Ovary (tissue), 9 donors: Measurements from ENCODE around the gene MRPL58. TPM values are rescaled to one million over a fixed set of nuclear protein-coding genes. Genes with fewer than 3 reads are reported as not detected.

ENCODE experiments used
- DNase-seq, 5 donors: peaks; one replicate each; pipeline ENCODE4 v3.0.0-alpha.2; 2019 to 2020
- H3K27ac ChIP-seq, 2 donors: fragments of 200-600 bp; one replicate each; pipeline versions ENCODE4 v1.5.1 to v1.8.0; 2019 to 2022
- H3K27me3 ChIP-seq: fragments of 200-600 bp; one replicate; pipeline ENCODE4 v1.8.0; 2022
- H3K36me3 ChIP-seq: fragments of 200-600 bp; sonication (generic); one replicate; pipeline ENCODE4 v1.5.1; 2019
- H3K4me1 ChIP-seq: one replicate; pipeline ENCODE4 v1.8.1; 2013; ENCODE audit warnings: mild to moderate bottlenecking, moderate library complexity; ENCODE audit not compliant: insufficient read depth
- H3K4me3 ChIP-seq: fragments of 200-600 bp; sonication (generic); one replicate; pipeline ENCODE4 v1.5.1; 2017
- H3K9me3 ChIP-seq, 2 donors: fragments of 200-600 bp in 1 of 2; sonication (generic) in 1 of 2; one replicate each; pipeline versions ENCODE4 v1.5.1 to v1.8.1; 2013 to 2019; ENCODE audit warnings: mild to moderate bottlenecking in 1 of 2, moderate library complexity in 1 of 2
- EP300 ChIP-seq: sonication (generic); formaldehyde crosslinking; IDR thresholded peaks from one replicate; pipeline ENCODE4 v1.6.1; 2017; ENCODE audit warnings: antibody characterized with exemption
- POLR2A ChIP-seq: fragments of 450-650 bp; IDR thresholded peaks from one replicate; pipeline ENCODE4 v1.6.1; 2017; ENCODE audit warnings: antibody characterized with exemption, mild to moderate bottlenecking, moderate library complexity
- WGBS, 3 donors: extraction: QIAGEN DNeasy Blood & Tissue Kit in 1 of 3; methylation state at CpG; one replicate each; pipeline versions ENCODE4 v1.1.5 to v1.1.7; 2013 to 2017; 5-methylcytosine and 5-hydroxymethylcytosine counted together
- intact Hi-C, 4 donors: fragments of 100-400 bp; cut with DNase I; formaldehyde crosslinking; loops; one replicate each; pipeline versions ENCODE4 v1.11.0 to v1.15.1; 2022 to 2023
- polyA plus RNA-seq, 2 donors: library from polyadenylated mRNA; stranded (reverse); fragments of 200-250 nt in 1 of 2; fragments of 350-450 nt in 1 of 2; fragmentation: Illumina TruSeq in 1 of 2; extraction: RNeasy Lipid Tissue Mini Kit (QIAGEN cat#74804) in 1 of 2; gene quantifications; one replicate each; pipeline ENCODE4 v1.2.3, GENCODE V29; 2013 to 2014
- total RNA-seq, 7 donors: library from RNA; depleted of rRNA in 2 of 7; stranded (reverse); fragments of >200 nt in 2 of 7; fragmentation: NEBNext Ultra II Directional in 3 of 7; extraction: Animal tissue kit (Norgen Biotek cat#: 25700) in 3 of 7; gene quantifications; one replicate each; pipeline versions ENCODE4 v1.1.0 to v1.2.4, GENCODE V29; 2016 to 2023
- TF ChIP-seq, protein P1 (sequence below), 3 donors: fragments of 450-650 bp in 2 of 3; fragments of 200-600 bp in 1 of 3; IDR thresholded peaks; one replicate each; pipeline versions ENCODE4 v1.5.1 to v1.8.0; 2016 to 2022; ENCODE audit warnings: antibody characterized with exemption in 3 of 3, mild to moderate bottlenecking in 1 of 3
- donor health status: DM: no; HTN: no; CAD: no; lungs with moderate emphysema.
- donor health status: DM: no; HTN: no; CAD: no.
- donor health status: Bipolar disorder and iron deficiency.
- donor health status: DM: yes; HTN: yes; CAD: no.
- donor health status: DM: no; HTN: no; CAD: no.
- donor health status: DM: yes; HTN: yes; CAD: no.

The MRPL58 gene
- total and polyA plus RNA-seq, 9 donors = 17.9 to 40.6 (median 24.3) TPM

GRCh38 chr17:75061055-75061438 is 48.6 kb downstream of the MRPL58 start:
- 92 to 94% (median 92%) methylated on average over 10 of the region's 10 CpGs for WGBS, 3 donors
- Histone ChIP-seq H3K9me3 (no peaks in the 10 kb centered on the region), H3K4me1 (peaks cover 2% of the 10 kb centered on the region), H3K36me3 (no peaks in the 10 kb centered on the region), H3K4me3 (no peak overlapping the region), H3K27ac (peak overlapping the region in 1 of 2 donors; percentile 63), H3K27me3 (no peaks in the 10 kb centered on the region)
- TF ChIP-seq POLR2A (no peak), EP300 (no peak)
- TF ChIP-seq, protein P1, sequence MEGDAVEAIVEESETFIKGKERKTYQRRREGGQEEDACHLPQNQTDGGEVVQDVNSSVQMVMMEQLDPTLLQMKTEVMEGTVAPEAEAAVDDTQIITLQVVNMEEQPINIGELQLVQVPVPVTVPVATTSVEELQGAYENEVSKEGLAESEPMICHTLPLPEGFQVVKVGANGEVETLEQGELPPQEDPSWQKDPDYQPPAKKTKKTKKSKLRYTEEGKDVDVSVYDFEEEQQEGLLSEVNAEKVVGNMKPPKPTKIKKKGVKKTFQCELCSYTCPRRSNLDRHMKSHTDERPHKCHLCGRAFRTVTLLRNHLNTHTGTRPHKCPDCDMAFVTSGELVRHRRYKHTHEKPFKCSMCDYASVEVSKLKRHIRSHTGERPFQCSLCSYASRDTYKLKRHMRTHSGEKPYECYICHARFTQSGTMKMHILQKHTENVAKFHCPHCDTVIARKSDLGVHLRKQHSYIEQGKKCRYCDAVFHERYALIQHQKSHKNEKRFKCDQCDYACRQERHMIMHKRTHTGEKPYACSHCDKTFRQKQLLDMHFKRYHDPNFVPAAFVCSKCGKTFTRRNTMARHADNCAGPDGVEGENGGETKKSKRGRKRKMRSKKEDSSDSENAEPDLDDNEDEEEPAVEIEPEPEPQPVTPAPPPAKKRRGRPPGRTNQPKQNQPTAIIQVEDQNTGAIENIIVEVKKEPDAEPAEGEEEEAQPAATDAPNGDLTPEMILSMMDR (IDR thresholded peaks at IDR 0.05) = no peak
- intact Hi-C loops = loop anchor here in 1 of 4 donors (10.0 kb wide), 1 partner anchor 134 kb away; no protein-coding TSS in a partner anchor
- DNase-seq = no peak

- intact Hi-C loops = loop anchor here in 1 of 4 donors (10.0 kb wide), 1 partner anchor 133 kb away; no protein-coding TSS in a partner anchor
- Histone ChIP-seq H3K4me3 (no peak overlapping the region), H3K36me3 (no peaks in the 10 kb centered on the region), H3K27me3 (no peaks in the 10 kb centered on the region), H3K4me1 (peaks cover 2% of the 10 kb centered on the region), H3K9me3 (no peaks in the 10 kb centered on the region), H3K27ac (no peak overlapping the region)
- no peak for DNase-seq
- WGBS, 3 donors = 78 to 90% (median 86%) methylated on average over 8 of the region's 8 CpGs
- TF ChIP-seq, protein P1 (IDR thresholded peaks at IDR 0.05) = no peak
- TF ChIP-seq POLR2A (no peak), EP300 (no peak)
Measured at GRCh38 chr17:75061618-75062017, 49.1 kb downstream of the MRPL58 start.

- TF ChIP-seq, protein P1 (IDR thresholded peaks at IDR 0.05) = no peak
- no peak for TF ChIP-seq POLR2A
- TF ChIP-seq EP300 = no peak
- Histone ChIP-seq H3K9me3 (no peaks in the 10 kb centered on the region), H3K36me3 (no peaks in the 10 kb centered on the region), H3K27me3 (no peaks in the 10 kb centered on the region), H3K4me1 (peaks cover 2% of the 10 kb centered on the region), H3K4me3 (no peak overlapping the region), H3K27ac (no peak overlapping the region)
- 85 to 88% (median 87%) methylated on average over 13 of the region's 13 CpGs for WGBS, 3 donors
- DNase-seq = no peak
- intact Hi-C loops = loop anchor here in 1 of 4 donors (10.0 kb wide), 1 partner anchor 132 kb away; no protein-coding TSS in a partner anchor
Measured at GRCh38 chr17:75063201-75063600, 50.7 kb downstream of the MRPL58 start.

DNA sequence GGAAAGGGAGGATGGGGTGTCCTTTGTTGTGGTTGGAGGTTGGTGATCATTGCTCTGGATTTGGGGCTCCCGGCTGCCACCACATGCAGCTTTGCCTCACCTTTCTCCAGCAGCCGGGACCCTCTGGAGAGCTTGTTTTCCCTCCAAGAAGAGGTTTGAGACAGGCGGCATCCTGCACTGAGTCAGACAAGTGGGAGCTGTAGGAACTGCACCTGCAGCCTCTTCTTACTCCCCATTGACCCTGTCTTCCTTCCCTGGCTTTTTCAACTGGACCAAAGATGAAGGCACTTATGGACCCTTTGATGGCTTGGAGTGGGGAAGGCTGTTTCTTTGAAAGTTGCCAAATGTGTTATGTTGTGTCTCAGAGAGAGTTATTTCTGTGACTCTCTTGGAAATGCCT is 51.2 kb downstream of the MRPL58 start:
- Histone ChIP-seq H3K27ac (no peak overlapping the region), H3K4me3 (no peak overlapping the region), H3K4me1 (peaks cover 2% of the 10 kb centered on the region), H3K27me3 (no peaks in the 10 kb centered on the region), H3K36me3 (no peaks in the 10 kb centered on the region), H3K9me3 (no peaks in the 10 kb centered on the region)
- TF ChIP-seq, protein P1 (IDR thresholded peaks at IDR 0.05) = no peak
- TF ChIP-seq POLR2A = no peak
- intact Hi-C loops = loop anchor here in 1 of 4 donors (10.0 kb wide), 1 partner anchor 131 kb away; no protein-coding TSS in a partner anchor
- WGBS, 3 donors = 79 to 92% (median 91%) methylated on average over 3 of the region's 3 CpGs
- DNase-seq = no peak
